ENCODE data around the gene PYGL.

DNA sequence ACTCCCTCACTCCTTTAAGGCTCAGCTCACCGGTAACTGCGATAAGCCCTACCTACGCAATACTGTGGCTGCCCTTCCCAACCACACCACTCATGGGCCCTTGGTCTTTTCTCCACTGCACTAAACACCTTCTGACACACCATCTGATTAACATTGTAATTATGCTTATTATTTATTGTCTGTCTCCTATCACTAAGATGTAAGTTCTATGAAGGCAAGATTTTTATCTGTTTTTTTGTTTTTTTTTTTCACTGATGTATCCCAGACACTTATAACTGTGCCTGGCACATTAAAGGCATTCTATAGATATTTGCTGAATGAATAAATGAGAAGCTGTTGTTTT is 34.2 kb upstream of the PYGL start:
- TF ChIP-seq CTCF (optimal IDR thresholded peaks at IDR 0.05 in 1 of 3, IDR thresholded peaks at IDR 0.05 in 1 of 3, conservative IDR thresholded peaks at IDR 0.05 in 1 of 3; ENCODE audit: extremely low read depth in 1 of 3, insufficient read depth in 2 of 3, low read length in 3 of 3) (no peak), EZH2 (IDR thresholded peaks at IDR 0.05; ENCODE audit: low read length) (no peak)
